Right ventricle myocardium superior (tissue), 1 donor: Measurements from ENCODE around the gene KREMEN2. TPM values are rescaled to one million over a fixed set of nuclear protein-coding genes. Genes with fewer than 3 reads are reported as not detected.

Experiments
- ATAC-seq: fragments of 200-7000 bp; cut with Tn5 transposase; one replicate; pipeline ENCODE4 v1.9.1; 2020; ENCODE audit warnings: mild to moderate bottlenecking; ENCODE audit not compliant: poor library complexity
- DNase-seq: peaks from one replicate; pipeline ENCODE4 v3.0.0-alpha.2; 2020
- intact Hi-C: fragments of 100-400 bp; cut with DNase I; formaldehyde crosslinking; loops from one replicate; pipeline ENCODE4 v1.11.2; 2022
- total RNA-seq: library from RNA; stranded (reverse); fragmentation: NEBNext Ultra II Directional; extraction: Animal tissue kit (Norgen Biotek cat#: 25700); gene quantifications from one replicate; pipeline ENCODE4 v1.2.1, GENCODE V29; 2021
- donor health status: DM: no; HTN: yes; CAD: no; lungs with severe emphysema.

KREMEN2 gene
- total RNA-seq, 1 donor from 2014 or later, result not detected

DNA sequence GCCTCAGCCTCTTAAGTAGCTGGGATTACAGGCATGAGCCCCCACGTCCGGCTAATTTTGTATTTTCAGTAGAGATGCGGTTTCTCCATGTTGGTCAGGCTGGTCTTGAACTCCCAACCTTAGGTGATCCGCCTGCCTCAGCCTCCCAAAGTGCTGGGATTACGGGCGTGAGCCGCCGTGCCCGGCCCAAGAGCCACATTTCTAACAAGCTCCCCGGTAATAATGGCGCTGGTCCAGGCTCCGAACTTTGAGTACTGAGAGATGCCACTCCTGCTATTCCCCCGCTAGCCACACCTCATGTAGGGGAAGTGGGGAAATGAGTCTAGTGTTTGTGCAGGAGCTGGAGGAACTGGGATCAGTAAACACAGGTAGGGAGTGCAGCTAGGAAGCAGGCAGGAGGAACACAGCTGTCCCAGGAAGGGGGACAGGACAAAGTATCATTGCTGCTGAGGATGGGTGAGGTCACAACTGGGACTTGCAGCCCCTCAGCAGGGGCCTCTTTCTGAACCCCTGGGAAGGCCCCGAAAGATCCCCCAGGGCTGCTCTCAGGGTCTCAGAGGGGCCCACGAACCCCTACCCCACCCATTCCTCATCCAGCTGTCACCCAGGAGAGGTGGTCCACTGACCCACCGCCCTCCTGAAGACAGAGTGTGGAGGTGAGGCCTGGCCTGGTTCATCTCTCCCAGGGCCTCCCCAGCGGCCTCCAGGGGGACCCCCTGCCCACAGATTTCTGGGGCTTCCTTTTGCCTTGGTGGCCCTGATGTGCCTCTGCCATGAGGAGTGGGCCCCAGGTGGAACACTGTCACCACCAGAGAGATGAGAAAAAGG is 3.7 kb upstream of the KREMEN2 start:
- ATAC-seq (no peak), DNase-seq (no peak)

DNA sequence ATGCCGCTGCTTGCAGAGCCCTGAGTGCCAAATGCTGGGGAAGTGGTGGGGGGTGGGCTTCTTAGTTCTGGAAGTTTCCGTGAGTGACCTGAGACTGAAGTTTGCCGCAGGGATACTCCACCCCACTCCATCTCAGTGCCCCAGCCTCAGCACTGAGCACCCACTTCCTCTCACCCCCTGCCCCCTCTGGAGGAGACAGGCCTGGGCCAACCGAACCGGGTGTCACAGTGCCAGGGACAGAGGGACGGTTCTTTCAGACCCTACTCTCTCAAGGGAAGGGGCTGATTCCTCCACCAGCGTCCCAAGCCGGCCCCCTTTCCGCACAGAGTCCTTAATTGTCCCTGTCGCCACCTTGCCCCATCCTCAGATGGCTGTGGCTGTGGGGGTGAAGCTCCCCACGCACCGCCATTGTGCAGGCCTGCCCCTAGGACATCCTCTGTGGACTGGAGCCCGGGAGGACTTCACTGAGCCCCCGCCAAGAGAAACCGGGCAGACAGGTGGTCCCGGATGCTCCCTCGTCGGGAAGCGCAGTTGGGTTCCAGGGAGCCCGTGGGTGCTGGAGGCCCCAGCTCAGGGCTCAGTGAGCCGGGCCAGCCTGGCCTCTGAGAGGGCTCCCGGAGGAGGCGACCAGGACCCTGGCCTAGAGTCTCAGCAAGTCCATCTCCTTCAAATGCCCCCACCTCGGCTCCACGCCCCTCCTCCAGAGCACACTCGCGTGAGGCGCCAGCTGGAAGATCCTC is 1.6 kb upstream of the KREMEN2 start:
- DNase-seq (no peak), ATAC-seq (no peak)
- intact Hi-C loops, result no loop called here

More for the DNA sequence above, 3.7 kb upstream of the KREMEN2 start:
- intact Hi-C loops, result no loop called here

DNA sequence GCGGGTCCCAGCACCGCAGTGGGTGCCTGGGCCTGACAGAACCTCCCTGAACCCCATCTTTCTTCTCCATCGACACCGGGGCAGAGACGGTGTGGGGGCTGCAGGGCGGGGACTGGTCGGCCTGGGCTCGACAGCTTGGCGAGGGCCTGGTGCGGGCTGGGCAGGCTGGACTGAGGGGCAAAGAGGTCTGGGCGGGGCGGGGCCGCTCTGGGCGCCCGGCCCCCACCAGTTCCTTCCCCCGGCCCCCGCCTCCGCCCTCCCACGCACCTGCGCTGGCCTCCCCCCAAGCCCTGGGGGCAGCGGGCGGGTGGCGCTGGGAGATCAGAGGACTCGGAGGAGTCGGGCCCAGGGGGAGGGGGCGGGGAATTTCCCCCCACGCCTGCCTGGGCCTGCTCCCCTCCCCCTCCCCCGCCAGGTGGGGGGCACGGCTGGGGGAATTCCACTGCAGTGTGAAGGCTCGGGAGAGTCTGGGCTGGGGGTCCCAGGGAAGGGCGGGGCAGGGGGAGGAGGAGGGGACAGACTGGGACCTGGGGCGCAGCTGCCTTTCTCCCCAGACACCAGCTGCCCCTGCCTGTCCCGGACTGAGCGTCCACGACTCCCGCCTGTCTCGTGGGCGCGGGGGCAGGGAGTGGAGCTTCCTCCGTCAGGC is 877 bp upstream of the KREMEN2 start:
- no peak for DNase-seq
- ATAC-seq, result no peak
- intact Hi-C loops, result no loop called here

DNA sequence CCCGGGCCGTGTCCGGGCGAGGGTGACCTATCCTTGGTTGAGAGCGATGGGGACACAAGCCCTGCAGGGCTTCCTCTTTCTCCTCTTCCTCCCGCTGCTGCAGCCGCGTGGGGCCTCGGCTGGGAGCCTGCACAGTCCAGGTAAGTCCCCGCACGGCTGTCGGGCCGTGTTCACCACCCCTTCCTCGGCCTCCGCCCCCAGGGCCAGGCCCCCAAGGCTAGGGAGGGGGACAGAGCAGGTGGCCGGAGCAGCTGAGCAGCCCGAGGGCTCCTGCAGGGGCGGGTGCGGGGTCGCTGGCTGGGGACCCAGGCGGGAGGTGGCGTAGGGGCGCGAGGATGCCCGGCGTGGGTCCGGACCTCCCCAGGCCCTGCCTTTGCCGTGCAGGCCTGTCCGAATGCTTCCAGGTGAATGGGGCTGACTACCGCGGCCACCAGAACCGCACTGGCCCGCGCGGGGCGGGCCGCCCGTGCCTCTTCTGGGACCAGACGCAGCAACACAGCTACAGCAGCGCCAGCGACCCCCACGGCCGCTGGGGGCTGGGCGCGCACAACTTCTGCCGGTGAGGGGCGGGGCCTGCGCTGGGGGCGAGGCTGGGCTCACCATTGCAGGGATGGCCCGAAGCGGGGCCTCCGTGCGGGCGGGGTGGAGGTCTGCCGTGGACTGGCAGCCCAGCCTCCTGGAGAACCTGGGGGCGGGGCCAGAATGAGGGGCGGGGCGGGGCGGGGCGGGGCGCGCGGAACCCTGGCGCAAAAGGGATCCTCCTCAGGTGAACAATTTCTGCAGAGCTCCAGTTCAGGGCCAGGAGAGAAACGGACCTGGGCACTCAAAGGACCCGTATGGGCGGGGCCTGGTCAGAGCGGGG is 631 bp downstream of the KREMEN2 start:
- intact Hi-C loops, result no loop called here
- ATAC-seq (no peak), DNase-seq (no peak)

DNA sequence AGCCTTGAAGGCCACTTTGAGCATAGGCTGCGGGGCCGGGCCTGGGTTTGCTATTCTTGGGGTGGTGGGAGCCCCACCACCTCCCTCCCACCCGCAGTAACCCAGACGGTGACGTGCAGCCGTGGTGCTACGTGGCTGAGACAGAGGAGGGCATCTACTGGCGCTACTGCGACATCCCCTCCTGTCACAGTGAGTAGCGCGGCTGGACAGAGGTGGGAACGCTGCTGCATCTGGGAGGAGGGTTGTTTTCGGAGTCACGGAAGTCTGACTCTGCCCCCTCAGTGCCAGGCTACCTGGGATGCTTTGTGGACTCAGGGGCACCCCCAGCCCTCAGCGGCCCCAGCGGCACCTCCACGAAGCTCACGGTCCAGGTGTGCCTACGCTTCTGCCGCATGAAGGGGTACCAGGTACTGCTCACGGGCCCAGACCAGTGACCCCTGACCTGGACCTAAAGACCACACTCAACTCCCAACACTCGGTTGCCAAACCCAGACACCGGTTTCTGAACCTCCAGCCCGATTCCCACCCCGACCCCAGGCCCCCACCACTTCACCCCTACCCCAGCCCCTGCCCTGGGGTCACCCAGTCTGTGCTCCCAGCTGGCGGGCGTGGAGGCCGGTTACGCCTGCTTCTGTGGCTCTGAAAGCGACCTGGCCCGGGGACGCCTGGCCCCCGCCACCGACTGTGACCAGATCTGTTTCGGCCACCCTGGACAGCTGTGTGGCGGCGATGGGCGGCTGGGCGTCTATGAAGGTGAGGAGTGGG is 2.1 kb downstream of the KREMEN2 start:
- intact Hi-C loops, result no loop called here
- no peak for DNase-seq
- no peak for ATAC-seq

DNA sequence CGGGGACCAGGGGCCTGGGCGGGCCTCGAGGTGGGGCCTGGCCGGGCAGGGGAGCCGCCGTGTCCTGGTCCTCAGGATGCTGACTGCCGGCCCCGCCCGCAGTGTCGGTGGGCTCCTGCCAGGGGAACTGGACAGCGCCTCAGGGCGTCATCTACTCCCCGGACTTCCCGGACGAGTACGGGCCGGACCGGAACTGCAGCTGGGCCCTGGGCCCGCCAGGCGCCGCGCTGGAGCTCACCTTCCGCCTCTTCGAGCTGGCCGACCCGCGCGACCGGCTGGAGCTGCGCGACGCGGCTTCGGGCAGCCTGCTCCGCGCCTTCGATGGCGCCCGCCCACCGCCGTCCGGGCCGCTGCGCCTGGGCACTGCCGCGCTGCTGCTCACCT is 2.7 kb downstream of the KREMEN2 start:
- no peak for DNase-seq
- no peak for ATAC-seq
- intact Hi-C loops, result no loop called here

DNA sequence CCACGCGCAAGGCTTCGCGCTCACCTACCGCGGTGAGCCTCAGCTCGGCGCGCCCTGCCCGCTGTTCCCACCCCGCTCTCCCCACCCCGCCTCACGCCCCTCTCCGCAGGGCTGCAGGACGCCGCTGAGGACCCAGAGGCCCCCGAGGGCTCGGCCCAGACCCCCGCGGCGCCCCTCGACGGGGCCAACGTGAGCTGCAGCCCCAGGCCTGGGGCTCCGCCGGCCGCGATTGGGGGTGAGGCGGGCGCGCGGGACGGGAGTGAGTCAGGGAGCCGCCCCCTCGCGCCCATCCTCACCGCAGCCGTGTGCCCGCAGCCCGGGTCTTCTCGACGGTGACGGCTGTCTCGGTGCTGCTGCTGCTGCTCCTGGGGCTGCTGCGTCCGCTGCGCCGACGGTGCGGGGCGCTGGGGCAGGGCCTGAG is 3.1 kb downstream of the KREMEN2 start:
- DNase-seq (no peak), ATAC-seq (no peak)
- intact Hi-C loops, result no loop called here

DNA sequence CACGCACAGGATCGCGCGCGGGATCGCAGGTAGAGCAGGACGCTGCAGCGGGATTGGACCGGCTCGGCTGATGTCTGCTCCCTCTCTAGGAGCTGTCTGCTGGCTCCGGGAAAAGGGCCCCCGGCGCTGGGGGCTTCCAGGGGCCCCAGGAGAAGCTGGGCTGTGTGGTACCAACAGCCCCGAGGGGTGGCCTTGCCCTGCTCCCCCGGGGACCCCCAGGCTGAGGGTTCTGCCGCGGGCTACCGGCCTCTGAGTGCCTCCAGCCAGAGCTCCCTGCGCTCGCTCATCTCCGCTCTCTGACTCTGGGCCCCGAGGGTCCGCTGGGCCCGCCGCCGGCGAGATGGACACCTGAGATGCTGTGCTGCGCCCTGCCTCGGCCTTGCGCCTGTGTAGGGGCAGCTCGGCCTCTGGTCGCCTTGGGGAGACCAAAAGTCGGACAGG is 3.7 kb downstream of the KREMEN2 start:
- DNase-seq (no peak), ATAC-seq (no peak)
- intact Hi-C loops, result no loop called here

DNA sequence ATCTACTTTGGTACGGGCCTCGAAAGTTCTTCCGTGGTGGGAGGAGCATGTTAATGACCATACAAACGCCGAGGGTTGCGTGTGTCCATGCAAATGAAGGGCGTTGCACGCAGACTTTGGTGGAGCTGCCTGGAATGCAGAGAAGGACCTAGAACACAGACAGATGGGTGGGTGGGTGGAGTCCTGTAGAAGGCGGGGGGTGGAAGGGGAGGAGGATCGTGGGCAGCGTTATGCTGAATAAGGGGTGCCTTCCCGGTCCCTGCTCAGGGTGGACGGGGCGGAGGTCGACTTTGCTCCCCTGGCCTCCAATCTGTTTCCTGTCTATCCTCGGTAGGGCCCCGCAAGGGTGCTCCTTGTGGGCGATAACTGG is 4.3 kb downstream of the KREMEN2 start:
- ATAC-seq, result no peak
- intact Hi-C loops, result no loop called here

DNA sequence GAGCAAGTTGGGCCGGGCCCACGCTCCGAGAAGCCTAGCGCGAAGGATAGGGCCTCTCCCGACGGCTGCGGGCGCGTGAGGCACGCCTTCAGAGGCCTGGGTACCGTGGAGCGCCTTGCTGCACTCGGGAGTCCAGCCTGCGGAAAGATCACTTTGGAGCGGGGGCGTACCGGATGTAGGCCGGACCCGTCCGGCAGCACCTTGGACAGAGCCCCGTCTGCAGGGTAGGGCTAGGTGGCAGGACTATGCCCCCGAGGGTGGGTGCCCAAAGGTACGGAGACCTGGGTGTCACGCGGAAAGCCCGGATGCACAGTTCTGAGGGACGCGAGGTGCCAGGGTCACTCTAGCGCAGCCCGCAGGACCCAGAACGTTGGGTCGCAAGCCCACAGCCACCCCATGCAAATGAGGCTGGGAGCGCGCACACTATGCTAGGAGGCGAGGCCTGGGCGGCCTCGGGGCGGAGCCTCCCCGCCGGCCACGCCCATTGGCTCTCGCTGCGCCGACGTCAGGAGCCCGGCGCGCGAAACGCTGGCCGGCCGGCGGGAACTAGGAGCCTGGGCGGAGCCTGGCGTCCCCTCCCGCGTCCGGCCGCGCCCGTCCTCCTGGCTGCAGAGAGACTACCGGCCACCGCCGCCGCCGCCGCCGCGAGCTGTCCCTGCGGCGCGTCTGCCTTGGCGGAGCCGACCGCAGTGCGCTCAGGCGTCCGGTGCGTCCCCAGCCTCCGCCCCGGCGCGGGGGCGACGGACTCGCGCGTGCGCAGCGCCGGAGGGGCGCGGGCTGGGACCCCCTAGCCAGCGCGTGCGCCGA is 4.9 kb downstream of the KREMEN2 start, which contains the start of gene PAQR4:
Gene PAQR4 (plus strand): TSS at position 611 of the 807 bp plus-strand sequence. CDS start 327 bp downstream, outside the sequence.
- peak; percentile 96 for ATAC-seq
- intact Hi-C loops, result no loop called here
- peak; percentile 93 for DNase-seq

More for the DNA sequence above, 4.3 kb downstream of the KREMEN2 start:
- no peak for DNase-seq

DNA sequence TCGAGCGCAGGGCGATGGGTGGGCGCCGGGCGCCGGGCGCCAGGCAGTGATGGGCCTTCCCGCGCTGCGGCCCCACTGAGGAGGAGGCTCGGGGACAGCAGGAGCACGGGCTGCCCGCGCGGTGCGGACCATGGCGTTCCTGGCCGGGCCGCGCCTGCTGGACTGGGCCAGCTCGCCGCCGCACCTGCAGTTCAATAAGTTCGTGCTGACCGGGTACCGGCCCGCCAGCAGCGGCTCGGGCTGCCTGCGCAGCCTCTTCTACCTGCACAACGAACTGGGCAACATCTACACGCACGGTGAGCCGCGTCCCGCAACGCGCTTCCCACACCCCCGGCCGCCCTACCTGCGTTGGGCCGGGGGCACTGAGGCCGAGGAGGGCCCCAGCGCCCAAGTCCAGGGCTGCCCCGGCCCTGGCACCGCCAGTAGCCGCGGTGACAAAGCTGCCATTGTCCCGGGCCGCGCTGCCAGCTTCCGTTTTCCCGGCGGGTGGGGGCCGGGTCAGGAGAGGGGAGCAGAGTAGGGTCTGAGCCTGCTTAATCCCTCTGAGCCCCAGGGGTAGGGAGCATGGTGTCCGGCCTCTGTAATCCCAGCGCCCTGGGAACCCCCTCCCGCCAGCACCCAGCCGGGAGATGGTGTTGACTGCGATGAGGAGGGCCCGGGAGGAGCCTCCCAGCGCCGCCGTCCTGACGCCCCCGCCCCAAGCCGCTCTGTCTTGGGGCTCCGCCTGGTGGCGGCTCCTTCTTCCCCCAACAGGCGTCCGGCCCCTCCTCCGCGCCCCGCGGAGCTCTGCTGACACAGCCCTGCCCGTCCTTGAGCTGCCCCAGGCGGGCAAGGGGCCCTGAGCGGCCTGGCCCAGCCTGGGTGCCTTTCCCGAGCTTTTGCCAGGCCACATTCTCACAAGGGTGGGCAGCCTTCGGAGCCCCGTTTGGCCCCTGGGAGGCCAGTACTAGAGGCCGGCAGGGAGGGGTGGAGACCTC is 5.8 kb downstream of the KREMEN2 start:
- DNase-seq, result peak; percentile 80
- peak; percentile 49 for ATAC-seq
- intact Hi-C loops, result no loop called here

DNA sequence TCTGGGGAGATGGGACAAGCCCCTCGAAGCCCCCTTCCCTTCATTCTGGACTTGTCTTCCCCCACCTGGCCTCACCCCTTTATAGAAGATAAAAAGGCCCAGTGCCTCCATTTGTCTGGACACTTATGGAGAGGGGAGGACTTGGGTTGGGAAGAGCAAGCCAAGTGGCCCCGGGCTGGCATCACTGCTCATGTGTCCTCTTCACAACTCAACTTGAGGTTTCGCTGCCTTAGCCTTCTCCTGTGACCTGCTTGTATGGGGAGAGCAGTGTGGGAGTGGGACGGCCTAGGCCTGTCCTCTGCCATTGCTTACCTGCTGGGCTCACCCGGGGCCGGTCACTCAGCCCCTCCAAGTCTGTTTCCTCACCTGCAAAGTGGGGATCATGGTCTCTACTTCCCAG is 6.5 kb downstream of the KREMEN2 start:
- DNase-seq (no peak), ATAC-seq (no peak)
- intact Hi-C loops, result no loop called here

DNA sequence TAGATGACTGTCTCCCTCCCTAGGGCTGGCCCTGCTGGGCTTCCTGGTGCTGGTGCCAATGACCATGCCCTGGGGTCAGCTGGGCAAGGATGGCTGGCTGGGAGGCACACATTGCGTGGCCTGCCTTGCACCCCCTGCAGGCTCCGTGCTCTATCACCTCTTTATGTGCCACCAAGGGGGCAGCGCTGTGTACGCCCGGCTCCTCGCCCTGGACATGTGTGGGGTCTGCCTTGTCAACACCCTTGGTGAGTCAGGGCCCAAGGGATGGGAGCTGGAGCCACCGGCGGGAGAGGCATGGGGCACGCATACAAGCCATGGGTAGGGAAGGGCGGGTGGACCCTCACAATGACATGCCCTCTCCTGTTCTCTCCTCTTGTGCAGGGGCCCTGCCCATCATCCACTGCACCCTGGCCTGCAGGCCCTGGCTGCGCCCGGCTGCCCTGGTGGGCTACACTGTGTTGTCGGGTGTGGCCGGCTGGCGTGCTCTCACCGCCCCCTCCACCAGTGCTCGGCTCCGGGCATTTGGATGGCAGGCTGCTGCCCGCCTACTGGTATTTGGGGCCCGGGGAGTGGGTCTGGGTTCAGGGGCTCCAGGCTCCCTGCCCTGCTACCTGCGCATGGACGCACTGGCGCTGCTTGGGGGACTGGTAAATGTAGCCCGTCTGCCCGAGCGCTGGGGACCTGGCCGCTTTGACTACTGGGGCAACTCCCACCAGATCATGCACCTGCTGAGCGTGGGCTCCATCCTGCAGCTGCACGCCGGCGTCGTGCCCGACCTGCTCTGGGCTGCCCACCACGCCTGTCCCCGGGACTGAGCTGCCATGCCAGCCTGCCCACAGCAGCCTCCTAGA is 7.3 kb downstream of the KREMEN2 start:
- intact Hi-C loops, result no loop called here
- DNase-seq (no peak), ATAC-seq (no peak)

DNA sequence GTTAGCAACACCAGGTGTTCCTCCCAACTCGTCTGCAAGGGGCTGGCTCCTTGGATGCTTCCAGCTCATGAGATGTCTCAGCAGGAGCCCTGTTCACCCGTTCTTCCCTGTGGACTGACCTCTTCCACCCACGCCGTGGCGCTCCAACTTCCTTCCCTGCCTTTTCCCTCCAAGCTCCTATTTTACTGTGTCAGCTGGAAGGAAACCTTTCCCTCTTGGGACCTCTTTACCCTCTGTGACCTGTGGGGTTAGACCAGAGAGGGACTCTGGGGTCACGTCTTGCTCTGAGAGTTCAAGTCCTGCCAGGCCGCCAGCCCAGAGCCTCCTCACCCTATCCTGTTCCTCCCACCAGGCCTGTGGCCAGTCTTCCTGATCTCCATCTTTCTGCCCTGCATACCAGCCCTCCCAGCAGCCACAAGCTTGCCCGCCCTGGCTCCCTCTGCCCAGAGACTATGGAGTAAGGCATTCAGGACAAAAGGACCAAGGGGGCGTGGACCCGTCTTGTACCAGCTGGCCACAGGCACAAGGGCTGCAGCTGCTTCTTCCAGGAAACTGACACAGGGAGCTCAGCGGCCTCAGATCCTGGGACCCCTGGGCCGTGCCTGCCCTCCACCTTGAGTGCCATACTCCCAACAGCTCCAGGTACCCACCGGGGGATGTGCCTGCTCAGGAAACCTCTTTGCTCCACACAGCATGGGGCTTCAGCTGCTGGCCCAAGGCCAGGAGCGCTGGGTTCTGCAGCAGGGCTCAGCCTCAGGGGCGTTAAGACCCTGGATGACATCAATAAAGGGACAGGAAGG is 8.1 kb downstream of the KREMEN2 start:
- ATAC-seq (no peak), DNase-seq (no peak)
- intact Hi-C loops, result no loop called here
